H9 (cell line): ENCODE data around the gene TBX5. TPM values are rescaled to one million over a fixed set of nuclear protein-coding genes. Genes with fewer than 3 reads are reported as not detected.

Source experiments
- DNase-seq: peaks from one replicate; pipeline ENCODE4 v3.0.0-alpha.2; 2017
- H2AFZ ChIP-seq: one replicate; pipeline ENCODE4 v1.6.1; 2013; ENCODE audit warnings: mild to moderate bottlenecking, low read length, control low read depth, moderate library complexity
- H2AK5ac ChIP-seq: 2 replicates; pipeline ENCODE4 v1.6.1; 2013; ENCODE audit warnings: low read length, control low read depth, mixed read lengths; ENCODE audit not compliant: insufficient read length
- H2BK120ac ChIP-seq: one replicate; pipeline ENCODE4 v1.6.1; 2013; ENCODE audit warnings: low read depth, mild to moderate bottlenecking, low read length, control low read depth, inconsistent platforms; ENCODE audit not compliant: poor library complexity, severe bottlenecking
- H2BK12ac ChIP-seq: 2 replicates; pipeline ENCODE4 v1.6.1; 2013; ENCODE audit warnings: low read length, control low read depth, mixed read lengths, low read depth; ENCODE audit not compliant: insufficient read length
- H2BK15ac ChIP-seq: 2 replicates; pipeline ENCODE4 v1.6.1; 2013; ENCODE audit warnings: low read depth, low read length, control low read depth
- H2BK20ac ChIP-seq: one replicate; pipeline ENCODE4 v1.6.1; 2013; ENCODE audit warnings: low read depth, mild to moderate bottlenecking, low read length, control low read depth, inconsistent platforms; ENCODE audit not compliant: poor library complexity, severe bottlenecking
- H2BK5ac ChIP-seq: 2 replicates; pipeline ENCODE4 v1.6.1; 2013; ENCODE audit warnings: low read length, control low read depth, mixed read lengths; ENCODE audit not compliant: insufficient read length
- H3K14ac ChIP-seq: 2 replicates; pipeline ENCODE4 v1.6.1; 2013; ENCODE audit warnings: low read length, control low read depth; ENCODE audit not compliant: insufficient read depth
- H3K18ac ChIP-seq: 2 replicates; pipeline ENCODE4 v1.6.1; 2013; ENCODE audit warnings: low read depth, mild to moderate bottlenecking, mixed read lengths, low read length, control low read depth; ENCODE audit not compliant: insufficient read length
- H3K23ac ChIP-seq: 2 replicates; pipeline ENCODE4 v1.6.1; 2013; ENCODE audit warnings: low read length, control low read depth, mixed read lengths, low read depth; ENCODE audit not compliant: insufficient read length
- H3K23me2 ChIP-seq: 2 replicates; pipeline ENCODE4 v1.6.1; 2013; ENCODE audit warnings: low read depth, mild to moderate bottlenecking, mixed read lengths, low read length, control low read depth; ENCODE audit not compliant: insufficient read length, poor library complexity, severe bottlenecking
- H3K27ac ChIP-seq: 2 replicates; pipeline ENCODE4 v1.5.1; 2013; ENCODE audit warnings: low read length, control low read depth, mixed read lengths, low read depth; ENCODE audit not compliant: insufficient read length
- H3K27me3 ChIP-seq: 2 replicates; pipeline ENCODE4 v1.6.1; 2013; ENCODE audit warnings: low read length, control low read depth, inconsistent platforms; ENCODE audit not compliant: insufficient read depth
- H3K4ac ChIP-seq: 2 replicates; pipeline ENCODE4 v1.6.1; 2013; ENCODE audit warnings: low read depth, mild to moderate bottlenecking, control low read depth, inconsistent platforms, low read length, moderate library complexity
- H3K4me1 ChIP-seq: 2 replicates; pipeline ENCODE4 v1.6.1; 2013; ENCODE audit warnings: low read length, control low read depth, inconsistent platforms; ENCODE audit not compliant: insufficient read depth
- H3K4me2 ChIP-seq: 2 replicates; pipeline ENCODE4 v1.6.1; 2013; ENCODE audit warnings: low read length, control low read depth, mixed read lengths; ENCODE audit not compliant: insufficient read length, insufficient read depth
- H3K56ac ChIP-seq: 2 replicates; pipeline ENCODE4 v1.6.1; 2013; ENCODE audit warnings: low read depth, mild to moderate bottlenecking, mixed read lengths, low read length, control low read depth; ENCODE audit not compliant: insufficient read length
- H3K79me1 ChIP-seq: 2 replicates; pipeline ENCODE4 v1.6.1; 2013; ENCODE audit warnings: low read depth, mild to moderate bottlenecking, moderate library complexity, low read length, control low read depth, inconsistent platforms; ENCODE audit not compliant: insufficient read depth, poor library complexity, severe bottlenecking
- H3K79me2 ChIP-seq: 2 replicates; pipeline ENCODE4 v1.6.1; 2013; ENCODE audit warnings: low read length, control low read depth, inconsistent platforms; ENCODE audit not compliant: insufficient read depth
- H3K9ac ChIP-seq: 2 replicates; pipeline ENCODE4 v1.6.1; 2013; ENCODE audit warnings: low read length, control low read depth, mixed read lengths; ENCODE audit not compliant: insufficient read length; ENCODE audit errors: extremely low read depth
- H3K9me3 ChIP-seq: one replicate; pipeline ENCODE4 v1.6.1; 2013; ENCODE audit warnings: low read depth, low read length, inconsistent platforms; ENCODE audit not compliant: control insufficient read depth
- H3T11ph ChIP-seq: one replicate; pipeline ENCODE4 v1.6.1; 2013; ENCODE audit warnings: mild to moderate bottlenecking, low read length, control low read depth, inconsistent platforms
- H4K20me1 ChIP-seq: one replicate; pipeline ENCODE4 v1.6.1; 2013; ENCODE audit not compliant: control insufficient read depth, insufficient read length, insufficient read depth
- H4K5ac ChIP-seq: 2 replicates; pipeline ENCODE4 v1.6.1; 2013; ENCODE audit warnings: low read depth, mild to moderate bottlenecking, mixed read lengths, low read length, control low read depth; ENCODE audit not compliant: insufficient read length
- H4K8ac ChIP-seq: replicated peaks from 2 replicates; pipeline ENCODE4 v1.6.1; 2013; ENCODE audit warnings: low read length, control low read depth, mixed read lengths, low read depth; ENCODE audit not compliant: insufficient read length
- H4K91ac ChIP-seq: 2 replicates; pipeline ENCODE4 v1.6.1; 2013; ENCODE audit warnings: low read depth, mild to moderate bottlenecking, moderate library complexity, mixed read lengths, low read length, control low read depth; ENCODE audit not compliant: insufficient read length
- H3K27ac Mint-ChIP-seq, 3 experiments: 2 replicates in 2 of 3; 3 replicates in 1 of 3; pipeline ENCODE4 v1.8.0; 2020 to 2021; ENCODE audit warnings: mixed read lengths in 3 of 3, mild to moderate bottlenecking in 1 of 3, moderate library complexity in 1 of 3
- H3K27me3 Mint-ChIP-seq: 2 replicates; pipeline ENCODE4 v1.8.0; 2021; ENCODE audit warnings: low read depth, mild to moderate bottlenecking, moderate library complexity, mixed read lengths
- H3K36me3 Mint-ChIP-seq, 3 experiments: 2 replicates in 2 of 3; 3 replicates in 1 of 3; pipeline ENCODE4 v1.8.0; 2020 to 2021; ENCODE audit warnings: low read depth in 3 of 3, mixed read lengths in 3 of 3; ENCODE audit not compliant: insufficient read depth in 1 of 3
- H3K4me1 Mint-ChIP-seq, 2 experiments: 2 replicates each; pipeline ENCODE4 v1.8.0; 2020; ENCODE audit warnings: mixed read lengths in 2 of 2
- H3K4me3 Mint-ChIP-seq, 2 experiments: 2 replicates in 1 of 2; 3 replicates in 1 of 2; pipeline ENCODE4 v1.8.0; 2020 to 2021; ENCODE audit warnings: mild to moderate bottlenecking in 2 of 2, mixed read lengths in 2 of 2, moderate library complexity in 1 of 2
- H3K9me3 Mint-ChIP-seq, 2 experiments: 2 replicates in 1 of 2; 3 replicates in 1 of 2; pipeline ENCODE4 v1.8.0; 2020; ENCODE audit warnings: mild to moderate bottlenecking in 2 of 2, mixed read lengths in 2 of 2, moderate library complexity in 1 of 2
- WGBS: extraction: QIAGEN DNeasy Blood & Tissue Kit; methylation state at CpG from one replicate; pipeline ENCODE4 v1.1.7; 2013; ENCODE audit warnings: missing lambda C conversion rate, low lambda C conversion rate, mixed read lengths; ENCODE audit not compliant: insufficient read length; ENCODE audit errors: extremely low coverage; 5-methylcytosine and 5-hydroxymethylcytosine counted together
- total RNA-seq: library from RNA; stranded (reverse); gene quantifications from 2 replicates; pipeline ENCODE4 v1.2.1, GENCODE V29; 2021
- TF ChIP-seq, protein P1 (sequence below): fragments of 200-600 bp; sonication (generic); conservative IDR thresholded peaks from 3 replicates; pipeline ENCODE4 v1.8.0; 2021; ENCODE audit warnings: antibody characterized with exemption, mild to moderate bottlenecking

TBX5 gene
- total RNA-seq, 1 experiment from 2014 or later: not detected

DNA sequence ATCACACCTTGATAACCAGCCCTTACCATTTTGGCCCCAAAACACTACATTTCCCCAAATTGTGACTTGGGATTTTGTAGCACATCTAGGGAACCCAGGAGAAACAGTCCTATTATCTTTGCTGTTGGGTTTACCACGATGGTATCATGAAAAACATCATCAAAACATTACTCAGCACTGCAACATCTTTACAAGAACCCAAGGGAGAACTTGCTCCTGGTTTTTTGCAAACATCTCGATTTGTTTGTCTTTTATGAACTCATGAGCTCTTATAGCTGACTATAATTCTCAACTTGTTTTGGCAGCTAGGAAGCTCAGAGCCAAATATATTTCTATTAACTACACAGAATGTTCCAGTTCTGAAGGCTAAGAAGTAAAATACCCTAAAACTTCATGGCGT, 65.7 kb downstream of the TBX5 start:
- Histone ChIP-seq H3K79me2 (no peaks in the 10 kb centered on the region), H3K23ac (no peak overlapping the region), H2BK20ac (no peak overlapping the region), H3K9ac (no peak overlapping the region), H3K27me3 (no peaks in the 10 kb centered on the region), H2AK5ac (no peak overlapping the region), H4K20me1 (no peaks in the 10 kb centered on the region), H3K18ac (no peak overlapping the region), H3K4me2 (no peak overlapping the region), H2BK15ac (no peak overlapping the region), H3K23me2 (no peaks in the 10 kb centered on the region), H3K56ac (no peak overlapping the region), H4K5ac (no peak overlapping the region), H3T11ph (no peak overlapping the region), H2BK12ac (no peak overlapping the region), H3K9me3 (no peaks in the 10 kb centered on the region), H3K79me1 (no peaks in the 10 kb centered on the region), H2AFZ (no peak overlapping the region), H4K8ac (no peak overlapping the region), H2BK120ac (no peak overlapping the region), H2BK5ac (no peak overlapping the region), H4K91ac (no peak overlapping the region), H3K4ac (no peak overlapping the region), H3K14ac (no peak overlapping the region), H3K4me1 (peaks cover 9% of the 10 kb centered on the region; the same call in 1 of the 2 replicates), H3K27ac (no peak overlapping the region)
- no peak overlapping the region for H3K4me3 Mint-ChIP-seq
- DNase-seq: no peak
- no peak overlapping the region for H3K27ac Mint-ChIP-seq
- TF ChIP-seq, protein P1, sequence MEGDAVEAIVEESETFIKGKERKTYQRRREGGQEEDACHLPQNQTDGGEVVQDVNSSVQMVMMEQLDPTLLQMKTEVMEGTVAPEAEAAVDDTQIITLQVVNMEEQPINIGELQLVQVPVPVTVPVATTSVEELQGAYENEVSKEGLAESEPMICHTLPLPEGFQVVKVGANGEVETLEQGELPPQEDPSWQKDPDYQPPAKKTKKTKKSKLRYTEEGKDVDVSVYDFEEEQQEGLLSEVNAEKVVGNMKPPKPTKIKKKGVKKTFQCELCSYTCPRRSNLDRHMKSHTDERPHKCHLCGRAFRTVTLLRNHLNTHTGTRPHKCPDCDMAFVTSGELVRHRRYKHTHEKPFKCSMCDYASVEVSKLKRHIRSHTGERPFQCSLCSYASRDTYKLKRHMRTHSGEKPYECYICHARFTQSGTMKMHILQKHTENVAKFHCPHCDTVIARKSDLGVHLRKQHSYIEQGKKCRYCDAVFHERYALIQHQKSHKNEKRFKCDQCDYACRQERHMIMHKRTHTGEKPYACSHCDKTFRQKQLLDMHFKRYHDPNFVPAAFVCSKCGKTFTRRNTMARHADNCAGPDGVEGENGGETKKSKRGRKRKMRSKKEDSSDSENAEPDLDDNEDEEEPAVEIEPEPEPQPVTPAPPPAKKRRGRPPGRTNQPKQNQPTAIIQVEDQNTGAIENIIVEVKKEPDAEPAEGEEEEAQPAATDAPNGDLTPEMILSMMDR: no peak
- peaks cover 0 to 7% (median 4%) of the 10 kb centered on the region in 3 experiments; a peak in 3 of 7 replicates for H3K36me3 Mint-ChIP-seq
- no CpG with 5 or more reads among the region's 3 CpGs for WGBS
- peaks cover 8 to 9% of the 10 kb centered on the region in 2 experiments; a peak in 4 of 5 replicates for H3K9me3 Mint-ChIP-seq
- peaks cover 19 to 22% of the 10 kb centered on the region in 2 experiments for H3K4me1 Mint-ChIP-seq
- no peaks in the 10 kb centered on the region; the same call in none of the 2 replicates for H3K27me3 Mint-ChIP-seq
